Inflammatory macrophage (primary cell): ENCODE measurements around the gene NPHP4.

Experiments
- DNase-seq, 2 donors: peaks; one replicate each; pipeline ENCODE4 v3.0.0-alpha.2; 2020 to 2022

The NPHP4 gene

DNA sequence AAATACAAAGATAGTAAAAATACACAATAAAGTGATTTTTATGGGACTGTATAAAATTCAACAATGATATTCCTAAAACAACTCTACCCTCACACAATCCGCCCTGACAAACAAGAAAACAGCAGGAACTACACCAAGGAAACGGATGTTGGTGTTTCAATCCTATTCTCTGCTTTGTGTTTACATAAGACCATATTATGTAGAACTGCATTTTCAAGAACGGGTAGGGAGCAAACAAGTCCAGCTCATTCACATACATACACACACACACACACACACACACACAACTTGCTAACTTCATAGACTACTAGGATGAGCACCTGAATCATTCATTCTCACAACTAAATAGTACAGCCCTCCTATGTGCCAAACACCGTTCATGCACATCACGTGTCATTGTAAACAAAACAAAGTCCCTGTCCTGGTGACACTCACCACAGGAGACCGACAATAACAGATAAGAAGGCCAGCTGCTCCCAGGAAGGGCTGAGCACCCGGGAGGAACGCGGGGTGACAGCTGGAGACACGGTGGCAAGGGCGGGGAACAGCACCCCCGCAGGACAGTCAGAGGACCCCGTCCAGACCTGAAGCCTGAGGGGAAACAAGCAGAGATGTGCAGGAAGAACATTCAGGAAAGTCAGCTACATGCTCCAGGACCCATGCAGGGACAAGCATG, 43.0 kb downstream of the NPHP4 start:
- no peak for DNase-seq

- DNase-seq = no peak
Observed at GRCh38 chr1:5948681-5949005, 43.6 kb downstream of the NPHP4 start.

DNA sequence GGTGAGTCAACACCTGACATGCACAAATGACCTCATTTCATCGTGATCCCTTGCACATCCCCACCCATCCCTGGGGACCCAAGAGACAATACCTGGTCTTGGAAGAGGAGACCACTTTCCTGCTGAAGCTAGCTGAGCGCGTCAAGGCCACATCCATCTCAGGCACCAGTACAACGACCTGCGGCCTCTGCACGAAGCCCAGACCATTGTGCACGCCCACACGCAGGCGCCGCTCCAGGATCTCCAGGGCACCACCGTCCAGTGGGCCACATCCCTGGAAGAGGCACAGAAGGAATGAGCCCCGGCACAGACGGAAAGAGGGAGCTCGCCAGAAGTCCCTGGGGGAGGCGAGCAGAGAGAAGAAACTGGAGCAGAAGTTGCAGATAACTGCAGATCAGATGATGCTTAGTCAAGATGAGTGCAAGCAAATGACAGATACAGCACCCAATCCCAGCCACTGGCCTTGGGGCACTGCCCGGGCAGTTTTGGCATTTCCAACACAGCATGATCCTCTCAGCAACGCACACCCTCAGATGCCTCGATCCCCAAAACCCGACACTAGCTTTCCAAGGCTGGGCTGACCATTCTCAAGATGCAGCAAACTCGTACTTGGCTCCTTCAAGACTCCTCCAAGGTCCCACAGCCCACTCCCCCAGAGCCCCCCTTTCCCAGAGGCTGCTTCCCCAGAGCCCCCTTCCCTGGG, 44.1 kb downstream of the NPHP4 start:
- DNase-seq = no peak

DNA sequence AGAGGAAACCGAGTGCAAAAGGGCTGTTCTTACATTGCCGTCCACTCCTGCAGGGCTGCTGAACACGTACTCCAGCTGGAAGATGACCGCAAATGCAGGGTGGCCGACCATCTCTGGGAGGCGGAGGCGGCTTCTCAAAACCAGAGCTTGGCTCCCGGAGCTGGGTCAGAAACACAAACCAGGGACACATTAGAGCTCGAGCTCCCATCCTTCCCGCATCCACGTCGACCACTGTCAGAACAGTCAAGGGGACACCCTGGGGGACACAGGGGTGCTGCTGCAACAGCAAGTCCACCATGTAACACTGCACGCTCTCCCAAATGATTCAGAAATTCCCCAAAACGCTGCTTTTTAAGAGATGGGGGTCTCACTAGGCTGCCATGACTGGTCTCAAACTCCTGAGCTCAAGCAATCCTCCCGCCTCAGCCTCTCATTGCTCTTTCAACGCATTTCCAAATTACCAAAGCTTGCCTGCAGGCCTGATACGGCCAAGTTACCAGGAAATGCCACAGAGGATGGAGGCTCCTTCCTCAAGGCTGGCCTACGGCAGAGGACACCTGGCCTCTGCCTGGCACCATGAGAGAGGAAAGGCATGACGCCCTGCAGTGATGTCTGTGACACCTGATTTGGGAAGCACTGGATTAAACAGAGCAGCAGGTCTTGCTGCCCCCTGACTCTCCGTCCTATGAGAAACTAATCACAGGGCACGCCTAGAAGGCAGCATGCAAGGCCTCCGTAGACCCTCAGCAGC, 45.0 kb downstream of the NPHP4 start:
- DNase-seq = no peak

GRCh38 chr1:5945445-5945844, 46.8 kb downstream of the NPHP4 start:
- DNase-seq = no peak

DNA sequence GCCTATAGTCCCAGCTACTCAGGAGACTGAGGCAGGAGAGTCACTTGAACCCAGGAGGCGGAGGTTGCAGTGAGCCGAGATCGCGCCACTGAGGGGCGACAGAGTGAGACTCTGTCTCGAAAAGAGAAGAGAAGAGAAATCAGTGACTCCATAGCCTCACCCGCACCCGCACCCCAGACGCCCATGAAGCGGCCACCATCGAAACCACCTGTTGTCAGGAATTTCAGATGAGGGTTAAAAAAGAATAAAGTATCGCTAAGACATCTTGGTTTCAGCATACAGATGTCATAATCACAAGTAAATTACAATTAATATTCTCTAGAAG, 47.4 kb downstream of the NPHP4 start:
- no peak for DNase-seq

GRCh38 chr1:5944154-5944842, 47.9 kb downstream of the NPHP4 start:
- DNase-seq = no peak

GRCh38 chr1:5943343-5944124, 48.7 kb downstream of the NPHP4 start:
- no peak for DNase-seq

GRCh38 chr1:5941671-5942070, 50.6 kb downstream of the NPHP4 start:
- no peak for DNase-seq

DNA sequence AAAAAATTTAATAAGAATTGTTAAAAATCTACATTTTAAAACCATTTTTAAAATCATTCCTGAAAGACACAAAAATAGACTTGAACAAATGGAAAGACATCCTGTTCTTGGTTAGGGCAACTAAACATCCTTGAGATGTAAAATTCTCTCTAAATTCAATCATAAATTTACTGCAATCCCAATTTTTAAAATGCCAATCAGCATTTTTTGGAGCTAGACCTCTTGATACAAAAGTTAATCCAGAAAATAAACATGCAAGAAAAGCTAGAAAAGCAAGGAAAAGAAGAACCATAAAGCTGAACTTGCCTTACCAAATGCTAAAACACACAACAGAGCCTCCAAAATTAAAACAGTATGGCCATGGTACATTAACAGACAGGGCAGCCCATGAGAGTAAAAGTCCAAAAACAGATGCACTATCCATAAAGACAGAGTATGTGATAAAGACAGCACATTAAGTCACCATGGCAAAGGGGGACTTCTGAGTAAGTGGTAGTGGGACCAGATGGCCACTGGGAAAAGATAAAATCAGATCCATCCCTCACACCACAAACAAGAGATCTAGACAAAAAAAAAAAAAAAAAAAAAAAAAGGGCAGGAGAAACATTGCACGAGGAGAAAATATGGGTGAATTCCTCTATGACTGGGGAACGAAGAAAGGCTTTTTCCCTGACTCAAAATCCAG, 51.4 kb downstream of the NPHP4 start:
- no peak for DNase-seq

DNA sequence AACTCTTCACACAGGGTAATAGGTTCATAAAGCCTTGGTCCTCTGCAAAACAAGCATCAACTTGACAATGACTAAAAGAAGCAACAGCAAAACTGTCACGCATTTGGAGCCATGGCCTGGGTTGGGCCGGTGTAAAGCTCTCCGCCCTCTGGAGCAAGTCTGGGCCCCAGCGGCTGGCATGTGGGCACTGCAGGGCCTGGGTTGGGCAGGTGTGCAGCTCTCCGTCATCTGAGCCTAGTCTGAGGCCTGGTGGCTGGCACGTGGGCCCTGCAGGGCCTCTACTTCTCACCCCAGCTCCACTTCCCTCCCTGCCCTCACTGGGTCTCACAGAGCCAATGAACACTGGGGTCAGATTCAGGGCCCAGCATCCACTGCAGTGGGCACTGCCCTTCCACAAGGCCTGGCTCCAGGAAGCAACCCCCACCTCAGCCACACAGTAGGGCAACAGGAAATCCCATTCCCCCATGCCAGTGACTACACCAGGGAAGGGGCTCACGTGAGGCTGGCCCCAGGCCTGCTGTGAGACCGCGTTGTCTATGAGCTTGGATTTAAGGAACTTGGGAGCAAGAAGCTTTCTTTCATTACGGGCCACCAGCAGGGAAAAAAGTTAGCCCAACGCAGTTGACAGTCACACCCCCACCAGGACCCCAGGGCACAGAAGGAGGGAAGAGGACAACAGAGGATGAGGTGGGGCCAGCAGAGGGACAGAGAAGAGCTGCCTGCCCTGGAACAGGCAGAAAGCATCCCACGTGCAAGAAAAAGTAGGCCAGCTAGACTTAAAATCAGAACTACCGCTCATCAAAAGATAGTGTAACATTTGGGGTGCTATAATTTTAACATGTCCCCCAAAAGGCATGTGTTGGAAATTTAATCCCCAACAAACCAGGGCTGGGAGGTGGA, 52.7 kb downstream of the NPHP4 start:
- DNase-seq = no peak

- DNase-seq = no peak
Observed at GRCh38 chr1:5938101-5938646, 54.1 kb downstream of the NPHP4 start.

DNA sequence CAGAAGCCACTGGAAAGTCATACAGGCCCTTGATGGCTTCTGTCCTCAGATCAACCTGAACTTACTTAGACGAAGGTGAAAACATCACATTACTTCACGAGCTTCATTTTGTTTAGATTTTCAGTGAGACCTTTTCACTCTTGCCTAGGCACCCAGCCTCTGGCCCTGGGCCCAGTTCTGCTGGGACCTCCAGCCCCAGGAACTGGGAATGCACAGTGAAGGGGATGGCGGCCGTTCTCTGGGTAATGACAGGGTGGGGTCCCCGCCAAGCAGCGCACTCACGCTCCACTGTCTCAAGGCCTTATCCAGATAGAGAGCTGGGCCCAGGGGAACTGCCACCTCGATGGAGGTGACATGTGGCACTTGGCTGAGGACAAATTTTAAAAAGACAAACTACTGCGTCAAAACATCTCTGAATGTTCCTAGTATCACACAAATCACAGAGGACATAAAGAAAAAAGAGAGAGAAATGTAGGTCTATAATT, 54.8 kb downstream of the NPHP4 start:
- DNase-seq = no peak

DNA sequence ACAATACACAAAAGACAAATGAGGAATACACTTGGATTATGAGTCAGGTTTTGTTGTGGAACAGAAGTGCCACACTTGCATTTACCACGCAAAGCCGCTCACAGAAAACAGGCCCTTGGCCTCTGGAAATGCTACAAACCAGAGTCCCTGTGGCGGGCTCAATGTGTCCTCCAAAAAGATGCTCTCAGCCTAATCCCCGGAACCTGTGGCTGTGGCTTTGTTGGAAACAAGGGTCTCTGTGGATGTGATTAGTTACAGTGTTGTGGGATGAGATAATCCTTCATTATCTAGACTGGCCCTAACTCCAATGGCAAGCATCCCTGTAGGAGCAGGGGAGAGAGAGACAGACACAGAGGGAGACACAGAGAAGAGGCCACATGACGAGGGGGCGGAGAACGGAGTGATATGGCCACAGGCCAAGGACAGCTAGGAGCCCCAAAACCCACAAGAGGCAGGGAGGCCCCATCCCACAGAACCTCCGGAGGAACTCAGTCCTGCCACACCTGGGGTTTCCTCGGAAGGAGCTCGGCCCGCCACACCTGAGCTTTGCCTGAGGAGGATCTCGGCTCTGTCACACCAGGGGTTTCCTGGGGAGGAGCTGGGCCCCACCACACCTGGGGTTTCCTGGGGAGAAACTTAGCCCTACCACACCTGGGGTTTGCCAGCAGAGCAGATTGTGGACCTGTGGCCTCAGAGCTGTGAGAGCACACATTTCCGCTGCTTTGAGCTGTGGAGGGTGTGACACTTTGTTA, 55.4 kb downstream of the NPHP4 start:
- DNase-seq = no peak

GRCh38 chr1:5936126-5936525, 56.1 kb downstream of the NPHP4 start:
- DNase-seq = no peak

GRCh38 chr1:5935026-5935425, 57.2 kb downstream of the NPHP4 start:
- DNase-seq = no peak

DNA sequence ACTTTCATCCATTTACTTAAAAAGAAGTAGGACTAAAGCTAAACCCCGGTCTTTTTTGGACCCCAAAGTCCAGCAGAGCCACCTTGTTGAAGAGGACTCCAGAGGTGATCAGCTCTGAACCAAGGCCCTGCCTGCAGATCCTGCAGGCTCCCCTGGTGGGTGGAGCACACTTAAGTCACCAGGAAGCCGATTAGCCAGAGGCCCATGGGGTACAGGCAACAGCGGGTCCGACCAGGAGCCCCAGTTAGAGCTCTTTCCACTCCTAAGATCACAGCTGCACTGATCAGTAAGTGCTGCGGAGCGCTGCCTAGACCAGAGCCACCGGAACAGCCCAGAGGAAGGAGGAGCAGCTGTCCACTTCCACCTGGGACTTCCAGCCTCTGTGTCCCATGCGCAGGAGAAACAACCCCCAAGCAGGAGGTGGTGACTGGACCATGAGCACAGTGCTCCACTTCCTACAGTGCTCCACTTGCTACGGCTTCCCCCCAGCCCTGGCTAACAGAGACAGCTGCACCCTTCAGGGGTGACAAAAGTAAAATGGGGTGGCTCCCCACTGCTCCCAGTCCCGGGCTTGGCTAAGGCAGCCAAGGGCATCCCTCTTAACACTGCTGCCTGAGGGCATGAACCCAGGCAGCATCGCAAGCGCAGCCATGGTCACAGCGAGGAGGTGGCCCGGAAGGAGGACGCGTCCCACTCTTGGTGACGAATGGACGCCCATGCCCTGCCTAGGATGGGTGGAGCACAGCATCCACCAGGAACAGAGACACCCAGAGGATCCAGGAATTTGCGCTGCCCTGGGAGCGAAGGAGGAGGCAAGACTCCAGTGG, 58.0 kb downstream of the NPHP4 start:
- no peak for DNase-seq

DNA sequence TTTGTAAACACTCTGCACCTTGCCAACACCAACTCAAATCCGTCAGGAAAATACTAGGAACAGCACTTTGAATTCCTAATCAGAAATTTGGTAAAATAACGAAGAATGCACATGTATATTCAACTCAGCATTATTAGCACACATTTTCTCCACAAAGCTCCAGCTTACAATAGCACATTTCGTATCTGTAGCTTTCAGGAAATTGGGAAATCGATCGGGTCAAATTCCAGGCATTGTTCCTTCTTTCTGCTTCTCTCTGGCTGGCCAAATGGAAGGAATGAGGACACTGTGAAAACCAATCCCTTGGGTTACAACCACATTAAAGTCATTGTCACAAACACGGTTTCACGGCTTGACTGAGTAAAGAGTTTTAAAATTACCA, 58.6 kb downstream of the NPHP4 start:
- no peak for DNase-seq

DNA sequence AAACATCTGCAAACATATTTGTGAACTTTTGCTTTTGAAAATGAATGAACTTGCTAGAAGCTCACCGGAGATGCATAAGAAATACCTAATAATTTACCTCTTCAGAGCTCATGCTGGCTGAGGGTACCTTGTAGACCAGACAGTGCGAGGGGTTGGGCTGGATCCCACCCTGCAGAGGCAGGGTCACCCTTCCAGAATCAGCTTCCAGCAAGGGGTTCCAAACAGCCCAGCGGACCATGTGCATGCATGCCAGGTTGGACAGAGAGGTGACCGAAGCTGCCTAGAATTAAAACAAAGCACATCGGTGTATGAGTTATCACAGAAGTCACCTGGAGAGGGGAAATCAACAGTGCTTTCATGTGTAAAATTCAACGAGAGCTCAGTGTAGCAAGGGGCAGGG, 59.2 kb downstream of the NPHP4 start:
- no peak for DNase-seq
